ENCODE data around the gene CMSS1.
A peak's percentile ranks its signal among the peaks of the same experiment; 100 is the strongest.

The CMSS1 gene

DNA sequence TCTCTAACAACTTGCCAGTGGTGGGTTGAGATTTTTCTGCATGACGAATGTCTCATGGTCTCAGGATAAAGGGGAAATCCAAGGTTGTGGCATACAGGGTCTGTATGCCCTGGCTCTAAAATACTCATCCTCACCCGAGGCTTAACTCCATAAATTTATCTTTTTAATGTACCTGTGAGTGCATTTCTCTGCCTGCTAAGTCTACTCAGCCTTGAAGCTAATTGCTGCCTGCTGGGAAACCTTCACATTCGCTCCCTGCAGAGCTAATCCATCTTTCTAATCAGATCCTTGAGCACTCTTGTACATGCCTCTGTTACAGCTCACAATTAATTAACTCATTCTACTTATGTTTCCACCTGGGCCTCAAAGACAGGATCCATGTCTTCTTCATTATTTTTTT, 93.8 kb downstream of the CMSS1 start (continued):
- TF ChIP-seq PRDM6 (tag by site-specific recombination; IDR thresholded peaks at IDR 0.05) (peak; percentile 93), ZNF174 (tag by site-specific recombination; IDR thresholded peaks at IDR 0.05) (no peak), WT1 (tag by site-specific recombination; IDR thresholded peaks at IDR 0.05) (peak; percentile 83), ZNF2 (tag by site-specific recombination; IDR thresholded peaks at IDR 0.05) (no peak), ZNF292 (tag by site-specific recombination; IDR thresholded peaks at IDR 0.05; ENCODE audit: borderline replicate concordance, low read depth) (no peak), ZIC2 (tag by site-specific recombination; IDR thresholded peaks at IDR 0.05) (peak; percentile 50; the same call in 1 of the 2 replicates), GFI1B (tag by site-specific recombination; IDR thresholded peaks at IDR 0.05) (no peak), ZNF658 (tag by site-specific recombination; IDR thresholded peaks at IDR 0.05) (no peak), BCL11B (tag by site-specific recombination; IDR thresholded peaks at IDR 0.05; ENCODE audit: low read depth) (no peak), ZBTB17 (tag by site-specific recombination; IDR thresholded peaks at IDR 0.05) (peak; percentile 62), ZNF138 (tag by site-specific recombination; IDR thresholded peaks at IDR 0.05; ENCODE audit: borderline replicate concordance) (no peak), ZNF830 (tag by site-specific recombination; IDR thresholded peaks at IDR 0.05; ENCODE audit: low read depth) (no peak), SCRT1 (tag by site-specific recombination; IDR thresholded peaks at IDR 0.05; ENCODE audit: borderline replicate concordance) (no peak), ZNF114 (tag by site-specific recombination; IDR thresholded peaks at IDR 0.05) (no peak), ZBTB49 (tag by site-specific recombination; IDR thresholded peaks at IDR 0.05; ENCODE audit: low read depth) (no peak), ZNF660 (tag by site-specific recombination; IDR thresholded peaks at IDR 0.05) (no peak), ZNF26 (tag by site-specific recombination; IDR thresholded peaks at IDR 0.05) (no peak), ZNF514 (tag by site-specific recombination; IDR thresholded peaks at IDR 0.05) (no peak), ZNF121 (tag by site-specific recombination; IDR thresholded peaks at IDR 0.05) (0 out of 2 replicates have a peak, but pooled peaks have one; percentile 36), GLI2 (tag by site-specific recombination; IDR thresholded peaks at IDR 0.05; ENCODE audit: borderline replicate concordance, low read depth) (0 out of 2 replicates have a peak, but pooled peaks have one; percentile 24), ZNF621 (tag by site-specific recombination; IDR thresholded peaks at IDR 0.05) (no peak), SP7 (tag by site-specific recombination; IDR thresholded peaks at IDR 0.05) (peak; percentile 45; the same call in 1 of the 2 replicates), ZNF155 (tag by site-specific recombination; IDR thresholded peaks at IDR 0.05) (no peak), ZNF747 (tag by site-specific recombination; IDR thresholded peaks at IDR 0.05) (no peak), ZNF133 (tag by site-specific recombination; IDR thresholded peaks at IDR 0.05) (no peak), ZBTB1 (tag by site-specific recombination; IDR thresholded peaks at IDR 0.05) (no peak)
- TF ChIP-seq, protein P1, sequence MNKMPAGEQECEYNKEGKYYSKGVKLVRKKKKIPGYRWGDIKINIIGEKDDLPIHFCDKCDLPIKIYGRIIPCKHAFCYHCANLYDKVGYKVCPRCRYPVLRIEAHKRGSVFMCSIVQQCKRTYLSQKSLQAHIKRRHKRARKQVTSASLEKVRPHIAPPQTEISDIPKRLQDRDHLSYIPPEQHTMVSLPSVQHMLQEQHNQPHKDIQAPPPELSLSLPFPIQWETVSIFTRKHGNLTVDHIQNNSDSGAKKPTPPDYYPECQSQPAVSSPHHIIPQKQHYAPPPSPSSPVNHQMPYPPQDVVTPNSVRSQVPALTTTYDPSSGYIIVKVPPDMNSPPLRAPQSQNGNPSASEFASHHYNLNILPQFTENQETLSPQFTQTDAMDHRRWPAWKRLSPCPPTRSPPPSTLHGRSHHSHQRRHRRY (tag by site-specific recombination; IDR thresholded peaks at IDR 0.05) = no peak
- TF ChIP-seq, protein P2, sequence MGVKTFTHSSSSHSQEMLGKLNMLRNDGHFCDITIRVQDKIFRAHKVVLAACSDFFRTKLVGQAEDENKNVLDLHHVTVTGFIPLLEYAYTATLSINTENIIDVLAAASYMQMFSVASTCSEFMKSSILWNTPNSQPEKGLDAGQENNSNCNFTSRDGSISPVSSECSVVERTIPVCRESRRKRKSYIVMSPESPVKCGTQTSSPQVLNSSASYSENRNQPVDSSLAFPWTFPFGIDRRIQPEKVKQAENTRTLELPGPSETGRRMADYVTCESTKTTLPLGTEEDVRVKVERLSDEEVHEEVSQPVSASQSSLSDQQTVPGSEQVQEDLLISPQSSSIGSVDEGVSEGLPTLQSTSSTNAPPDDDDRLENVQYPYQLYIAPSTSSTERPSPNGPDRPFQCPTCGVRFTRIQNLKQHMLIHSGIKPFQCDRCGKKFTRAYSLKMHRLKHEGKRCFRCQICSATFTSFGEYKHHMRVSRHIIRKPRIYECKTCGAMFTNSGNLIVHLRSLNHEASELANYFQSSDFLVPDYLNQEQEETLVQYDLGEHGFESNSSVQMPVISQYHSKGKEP (tag by site-specific recombination; IDR thresholded peaks at IDR 0.05) = peak; percentile 65; the same call in 1 of the 2 replicates
- TF ChIP-seq, protein P3, sequence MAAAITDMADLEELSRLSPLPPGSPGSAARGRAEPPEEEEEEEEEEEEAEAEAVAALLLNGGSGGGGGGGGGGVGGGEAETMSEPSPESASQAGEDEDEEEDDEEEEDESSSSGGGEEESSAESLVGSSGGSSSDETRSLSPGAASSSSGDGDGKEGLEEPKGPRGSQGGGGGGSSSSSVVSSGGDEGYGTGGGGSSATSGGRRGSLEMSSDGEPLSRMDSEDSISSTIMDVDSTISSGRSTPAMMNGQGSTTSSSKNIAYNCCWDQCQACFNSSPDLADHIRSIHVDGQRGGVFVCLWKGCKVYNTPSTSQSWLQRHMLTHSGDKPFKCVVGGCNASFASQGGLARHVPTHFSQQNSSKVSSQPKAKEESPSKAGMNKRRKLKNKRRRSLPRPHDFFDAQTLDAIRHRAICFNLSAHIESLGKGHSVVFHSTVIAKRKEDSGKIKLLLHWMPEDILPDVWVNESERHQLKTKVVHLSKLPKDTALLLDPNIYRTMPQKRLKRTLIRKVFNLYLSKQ (tag by site-specific recombination; IDR thresholded peaks at IDR 0.05; ENCODE audit: borderline replicate concordance) = no peak
